GM21381 (cell line): ENCODE data around the gene HUS1B.
A peak's percentile ranks its signal among the peaks of the same experiment; 100 is the strongest.
"Not testable (repeated sequence)": the region's sequence is repeated elsewhere in the genome, so short reads cannot be mapped to it uniquely, and the experiment has no call there.

Experiments used
- ATAC-seq: cut with Tn5 transposase; IDR thresholded peaks from one replicate; pipeline ENCODE4 v1.9.1; 2021; ENCODE audit warnings: mild to moderate bottlenecking, moderate library complexity; ENCODE audit not compliant: unreplicated experiment

HUS1B gene

DNA sequence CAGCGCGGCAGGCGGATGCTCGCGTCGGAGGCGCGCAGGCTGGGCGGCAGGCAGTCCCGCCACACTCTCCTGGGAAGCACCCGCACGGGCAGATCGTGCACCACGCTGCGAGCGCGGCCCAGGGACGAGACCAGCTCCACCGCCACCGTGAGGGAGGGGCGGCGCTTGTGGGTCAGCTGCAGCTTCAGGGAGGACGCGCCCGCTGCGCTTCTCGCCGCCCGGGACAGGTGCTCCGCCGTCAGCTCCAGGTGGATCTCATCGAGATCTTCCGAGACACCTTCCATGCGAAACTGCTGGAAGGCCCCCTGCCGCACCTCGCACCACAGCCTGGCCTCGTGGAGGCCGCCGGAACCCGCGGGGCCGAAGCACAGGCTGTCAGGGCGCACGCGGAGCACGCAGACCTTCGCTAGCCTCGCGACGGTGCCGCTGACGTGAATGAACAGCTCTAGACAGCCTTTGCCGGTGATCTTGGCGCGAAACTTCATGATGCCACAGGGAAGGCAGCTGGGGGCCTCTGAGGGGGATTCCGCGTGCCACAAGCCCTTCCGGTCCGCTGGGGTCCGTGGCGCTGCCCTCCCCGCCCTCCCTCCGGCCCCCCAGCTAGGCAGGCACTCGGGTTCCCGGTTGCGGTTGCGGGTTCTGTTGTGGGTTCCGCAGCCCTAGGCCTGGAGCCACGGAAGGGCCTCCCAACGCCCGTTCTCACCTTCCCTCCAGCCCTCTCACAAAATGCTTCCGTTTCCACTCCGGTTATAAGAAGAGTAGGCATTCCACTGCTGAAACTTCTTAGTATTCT lies at the start of gene HUS1B:
HUS1B (minus strand) TSS at position 641 of the 793 bp plus-strand sequence; CDS start at position 485, 156 bp downstream.
- ATAC-seq = no peak

DNA sequence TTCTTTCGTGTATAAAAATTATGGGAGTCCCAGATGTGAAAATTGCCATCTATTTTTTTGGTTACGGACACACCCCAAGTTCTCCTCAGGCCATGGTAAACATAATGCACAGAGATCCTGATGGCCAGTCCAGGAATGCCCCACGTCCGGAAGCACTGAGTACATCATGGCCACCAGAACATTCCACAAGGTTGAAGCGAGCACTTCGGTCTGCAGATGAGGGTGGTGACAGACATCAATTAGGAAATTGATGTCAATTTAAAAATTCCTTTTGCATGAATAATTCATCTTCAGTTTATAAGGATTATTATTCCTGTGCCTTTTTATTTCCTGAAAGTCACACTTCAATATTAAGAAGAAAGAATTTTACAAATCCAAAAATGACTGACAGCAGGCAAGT lies 49.2 kb upstream of the HUS1B start:
- ATAC-seq = no peak

DNA sequence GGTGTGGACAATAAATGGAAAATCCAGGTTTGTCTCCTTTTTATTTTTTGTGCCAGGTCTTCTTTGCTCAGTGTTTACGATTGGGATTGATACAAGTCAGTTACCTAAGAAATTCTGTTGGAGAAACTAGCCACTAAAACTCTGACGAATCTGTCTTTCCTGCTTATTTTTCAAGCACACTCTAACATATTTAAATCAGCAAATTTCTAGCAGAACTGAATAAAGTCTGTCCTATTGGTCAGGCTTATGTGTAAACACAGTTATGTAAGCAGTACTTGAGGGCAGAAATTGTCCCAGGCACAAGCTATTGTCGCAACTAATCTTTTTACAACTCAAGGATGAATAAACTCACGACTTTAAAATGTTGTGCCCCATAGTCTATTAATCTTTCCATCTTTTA lies 48.1 kb upstream of the HUS1B start:
- ATAC-seq = no peak

DNA sequence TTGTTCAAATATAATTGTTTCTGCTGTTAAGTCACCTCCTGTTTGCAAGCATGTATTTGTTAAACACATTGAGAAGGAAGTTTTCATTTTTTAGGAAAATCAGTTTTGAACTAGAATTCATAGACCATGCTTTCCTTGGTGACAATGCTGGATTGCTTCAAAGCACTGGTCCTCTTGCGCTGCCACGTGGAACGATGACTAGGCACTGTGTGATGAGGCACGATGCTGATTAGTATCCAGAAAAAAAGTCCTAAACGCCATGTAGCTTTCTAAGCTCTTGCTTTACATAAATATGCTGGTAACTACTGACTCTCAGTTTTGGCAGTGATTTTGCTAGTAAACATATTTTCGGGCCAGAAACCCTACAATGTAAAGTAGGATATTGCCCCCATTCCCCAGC lies 47.1 kb upstream of the HUS1B start:
- no peak for ATAC-seq

DNA sequence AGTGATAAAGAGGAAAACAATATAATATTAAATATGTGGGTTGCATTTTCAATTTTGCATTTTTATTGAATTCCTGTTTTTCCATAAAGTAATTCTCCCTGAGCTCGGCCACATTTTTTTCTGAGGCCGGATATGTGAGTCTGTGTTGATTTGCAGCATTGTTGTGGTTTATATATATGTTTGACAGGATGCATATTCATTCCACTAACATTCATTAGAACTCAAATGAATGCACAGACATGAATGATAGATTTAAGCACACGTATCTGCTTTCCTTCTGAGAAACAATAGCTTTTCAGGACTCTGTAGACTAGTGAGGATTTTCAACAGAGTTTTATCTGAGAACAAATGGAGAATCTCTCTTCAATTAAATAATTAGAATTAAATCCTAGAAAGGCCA lies 46.7 kb upstream of the HUS1B start:
- ATAC-seq = no peak

DNA sequence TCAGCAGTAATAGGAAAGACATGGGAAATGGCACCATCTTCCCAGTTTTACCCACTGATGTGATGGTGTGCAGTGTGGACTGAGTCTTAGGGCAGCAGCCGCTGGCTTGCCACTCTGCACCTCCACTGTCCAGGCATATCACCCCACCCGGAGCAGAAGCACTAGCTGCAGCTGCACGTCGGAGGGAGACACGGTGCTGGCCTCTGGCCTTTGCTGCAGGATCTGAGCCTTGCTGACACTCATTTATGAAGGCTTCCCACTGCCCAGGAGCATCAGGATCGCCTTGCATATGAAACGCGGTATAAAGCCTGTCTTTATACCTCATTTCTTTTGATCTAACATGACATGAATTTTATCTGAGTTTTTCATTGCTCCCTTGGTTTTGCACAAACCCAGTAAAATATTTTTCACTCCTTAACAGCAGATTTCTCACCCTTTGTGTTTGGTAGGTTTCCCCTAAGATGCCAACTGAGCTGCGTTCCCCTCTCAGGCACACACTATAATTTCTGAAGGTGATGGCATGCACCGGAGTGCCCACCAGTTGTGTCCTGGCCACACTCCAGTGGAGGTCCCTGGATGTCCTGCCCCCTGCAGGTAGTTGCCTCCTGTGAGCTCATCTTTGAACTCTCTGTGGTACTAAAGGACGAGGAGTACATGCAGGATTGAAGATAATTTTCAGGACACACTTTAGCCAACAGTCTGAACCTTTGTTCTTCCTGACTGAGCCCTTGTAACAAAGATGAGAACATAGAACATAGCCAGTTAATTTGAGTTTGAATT lies 45.0 kb upstream of the HUS1B start:
- ATAC-seq = no peak

DNA sequence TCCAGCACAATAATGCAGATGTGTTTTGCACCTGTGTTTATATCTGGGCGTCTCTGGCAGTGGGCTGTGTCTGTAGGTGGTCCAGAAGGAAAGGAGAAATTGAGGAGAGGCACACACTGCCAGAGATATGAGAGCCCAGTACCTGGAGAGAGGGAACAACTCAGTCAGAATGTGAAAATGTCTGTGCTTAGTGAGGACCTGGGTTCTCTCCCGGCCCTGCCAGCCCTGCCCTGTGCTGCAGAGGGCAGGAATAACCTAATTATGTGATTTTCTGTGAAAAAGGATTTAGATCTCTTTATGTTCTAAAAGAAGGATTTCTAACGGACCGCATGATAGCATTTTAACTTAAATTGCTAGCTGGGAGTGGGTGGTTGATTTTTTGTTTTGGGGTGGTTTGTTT lies 44.3 kb upstream of the HUS1B start:
- no peak for ATAC-seq

DNA sequence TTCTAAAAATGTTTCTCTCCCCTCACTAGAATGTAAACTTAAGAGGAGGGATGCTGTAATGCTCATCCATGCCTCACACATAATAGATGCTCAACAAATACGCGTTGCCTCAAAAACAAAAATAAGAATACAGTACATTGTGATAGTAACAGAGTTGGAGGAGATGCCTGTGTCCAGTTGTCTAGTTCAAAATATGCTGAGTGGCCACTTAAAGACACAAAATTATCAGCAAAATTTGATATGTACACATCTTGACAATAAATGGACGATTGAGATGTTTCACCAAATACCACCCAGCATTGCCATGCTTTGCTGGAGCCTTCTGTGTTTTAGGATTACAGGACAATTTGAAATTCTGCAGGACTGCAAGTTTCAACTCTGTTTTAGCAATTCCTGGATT lies 43.6 kb upstream of the HUS1B start:
- no peak for ATAC-seq

DNA sequence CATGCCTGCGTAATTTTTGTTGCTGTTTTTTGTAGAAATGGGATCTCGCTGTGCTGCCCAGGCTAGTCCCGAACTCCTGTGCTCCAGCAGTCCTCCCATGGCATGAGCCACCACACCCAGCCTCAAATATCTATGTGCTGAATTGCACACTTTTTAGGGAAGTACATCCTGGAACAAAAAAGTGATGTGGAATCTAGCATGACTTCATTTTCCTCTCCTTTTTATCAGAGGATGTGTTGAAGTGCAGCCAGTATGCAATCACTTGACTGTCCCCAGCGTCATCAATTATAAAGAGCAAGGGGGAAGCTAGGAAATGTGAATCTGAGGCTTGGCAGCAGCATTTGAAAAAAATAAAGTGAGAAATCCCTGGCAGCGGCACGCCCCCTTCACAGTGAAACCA lies 42.4 kb upstream of the HUS1B start:
- ATAC-seq = no peak

DNA sequence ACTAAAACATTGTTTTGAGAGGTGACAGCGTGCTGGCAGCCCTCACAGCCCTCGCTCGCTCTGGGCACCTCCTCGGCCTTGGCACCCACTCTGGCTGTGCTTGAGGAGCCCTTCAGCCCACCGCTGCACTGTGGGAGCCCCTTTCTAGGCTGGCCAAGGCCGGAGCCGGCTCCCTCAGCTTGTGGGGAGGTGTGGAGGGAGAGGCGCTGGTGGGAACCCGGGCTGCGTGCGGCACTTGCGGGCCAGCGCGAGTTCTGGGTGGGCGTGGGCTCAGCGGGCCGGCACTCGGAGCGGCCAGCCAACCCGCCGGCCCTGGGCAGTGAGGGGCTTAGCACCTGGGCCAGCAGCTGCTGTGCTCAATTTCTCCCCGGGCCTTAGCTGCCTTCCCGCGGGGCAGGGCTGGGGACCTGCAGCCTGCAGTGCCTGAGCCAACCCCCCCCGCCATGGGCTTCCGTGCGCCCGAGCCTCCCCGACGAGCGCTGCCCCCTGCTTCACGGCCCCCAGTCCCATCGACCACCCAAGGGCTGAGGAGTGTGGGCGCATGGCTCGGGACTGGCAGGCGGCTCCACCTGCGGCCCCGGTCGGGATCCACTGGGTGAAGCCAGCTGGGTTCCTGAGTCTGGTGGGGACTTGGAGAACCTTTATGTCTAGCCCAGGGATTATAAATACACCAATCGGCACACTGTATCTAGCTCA lies 37.7 kb upstream of the HUS1B start:
- ATAC-seq = not testable (repeated sequence)

DNA sequence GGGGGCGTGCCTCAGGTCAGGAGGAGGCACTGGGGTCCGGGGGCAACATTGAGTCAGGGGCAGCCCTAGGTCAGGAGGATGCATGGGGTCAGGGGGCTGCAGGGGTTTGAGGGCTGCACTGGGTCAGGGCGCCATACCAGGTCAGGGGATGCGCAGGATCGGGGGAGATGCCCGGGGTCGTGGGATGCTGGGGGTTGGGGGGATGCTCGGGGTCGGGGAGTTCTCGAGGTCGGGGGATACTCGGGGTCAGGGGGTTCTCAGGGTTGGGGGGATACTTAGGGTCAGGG lies 36.8 kb upstream of the HUS1B start:
- ATAC-seq = no peak

DNA sequence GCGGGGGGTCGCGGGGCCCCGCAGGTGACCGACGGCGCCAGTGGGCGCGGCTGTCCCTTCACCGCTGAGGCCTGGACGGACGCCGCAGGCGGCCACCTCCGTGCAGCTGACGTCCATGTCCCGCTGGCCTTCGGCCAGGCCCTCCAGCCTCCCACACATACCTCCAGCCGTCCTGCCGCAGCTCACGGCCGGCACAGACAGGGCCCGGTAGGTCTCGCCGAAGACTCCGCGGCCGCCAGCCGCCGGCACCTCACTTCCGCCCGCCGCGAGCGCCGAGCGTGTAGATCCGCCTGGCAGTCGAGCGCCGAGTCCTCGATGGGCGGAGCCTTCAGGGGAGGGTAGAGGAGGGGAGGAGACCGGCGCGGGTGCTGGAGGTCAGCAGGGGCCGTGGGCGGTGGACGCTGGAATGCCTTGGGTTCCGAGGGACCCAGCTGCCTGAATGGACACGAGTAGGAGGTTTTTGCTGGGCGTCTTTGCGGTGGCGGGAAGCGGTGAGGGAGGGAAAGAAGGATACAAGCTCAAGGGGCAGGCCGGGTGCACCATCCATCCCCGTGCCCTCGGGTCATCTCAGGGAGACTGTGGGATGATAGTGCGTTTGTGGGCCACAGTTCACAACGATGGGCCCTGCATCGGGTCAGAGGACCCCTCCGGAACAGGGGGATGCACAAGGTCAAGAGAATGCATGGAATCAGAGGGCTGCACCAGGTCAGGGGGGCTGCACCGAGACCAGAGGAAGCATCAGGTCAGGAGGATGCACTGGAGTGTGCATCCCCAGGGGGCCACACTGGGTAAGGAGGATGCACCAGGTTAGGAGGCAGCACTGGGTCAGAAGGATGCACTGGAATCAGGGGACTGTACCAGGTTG lies 36.2 kb upstream of the HUS1B start, which contains the start of gene EXOC2:
EXOC2 (minus strand) TSS at position 282 of the 865 bp plus-strand sequence. CDS start 55,321 bp downstream, outside the sequence.
- ATAC-seq = peak; percentile 84

DNA sequence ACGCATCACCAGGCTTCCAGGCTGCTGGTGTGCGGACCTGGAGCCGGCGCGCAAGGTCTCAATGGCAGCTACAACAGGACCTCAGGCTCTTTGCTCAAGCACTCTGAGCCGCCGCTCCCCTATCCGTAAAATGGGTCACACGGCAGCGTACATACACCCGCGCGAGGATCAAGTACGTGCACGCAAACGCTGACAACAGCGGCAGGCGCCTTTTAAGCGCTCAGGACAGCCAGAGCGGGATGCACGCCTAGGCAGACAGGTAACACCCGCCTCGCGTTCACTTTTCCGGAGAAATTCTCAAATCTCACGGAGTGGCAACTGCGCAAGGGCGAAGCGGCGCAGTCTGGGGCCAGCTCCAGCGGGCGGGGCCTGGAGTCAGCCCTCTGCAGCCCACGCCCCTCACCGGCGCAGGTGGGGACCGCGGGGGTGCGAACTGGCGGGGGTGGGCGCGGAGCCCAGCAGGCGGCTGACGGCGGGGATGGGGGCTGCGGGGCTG lies 35.5 kb upstream of the HUS1B start:
- peak; percentile 73 for ATAC-seq

DNA sequence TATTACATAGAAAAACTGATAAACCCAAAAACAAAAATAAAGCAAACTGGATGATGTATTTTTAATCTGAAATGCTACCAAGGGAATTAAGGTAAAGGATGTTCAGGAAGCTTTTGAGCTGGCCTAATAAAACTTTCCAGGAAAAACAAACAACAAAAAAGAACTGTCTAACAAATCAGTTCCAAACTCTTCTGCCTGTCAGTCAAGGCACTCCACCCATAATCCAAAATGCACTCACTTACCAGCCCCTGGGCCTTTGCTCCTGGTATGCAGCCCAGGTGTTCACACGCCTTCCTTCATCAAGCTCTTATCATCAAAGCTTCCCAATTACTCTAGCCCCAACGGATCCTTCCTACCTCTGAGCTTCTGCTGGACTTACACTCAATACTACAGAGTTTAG lies 32.3 kb upstream of the HUS1B start:
- no peak for ATAC-seq

DNA sequence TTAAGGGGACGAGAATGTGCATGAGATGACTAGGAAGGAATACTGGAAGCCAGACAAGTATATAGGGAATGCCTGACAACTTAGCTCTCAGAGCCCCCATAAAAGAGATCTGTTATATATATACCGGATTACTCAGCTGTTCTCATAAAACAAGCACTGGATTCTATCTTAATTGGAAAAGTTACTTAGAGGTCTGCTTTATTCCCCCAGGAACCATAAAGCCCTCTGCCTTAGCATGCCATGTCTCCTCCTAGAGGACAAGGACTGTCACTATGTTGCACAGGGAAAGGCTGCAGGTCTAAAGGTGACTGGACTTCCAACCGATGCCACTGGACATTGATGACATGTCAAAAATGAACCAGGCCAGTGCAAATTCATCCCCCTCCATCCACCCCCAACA lies 29.6 kb upstream of the HUS1B start:
- ATAC-seq = no peak

DNA sequence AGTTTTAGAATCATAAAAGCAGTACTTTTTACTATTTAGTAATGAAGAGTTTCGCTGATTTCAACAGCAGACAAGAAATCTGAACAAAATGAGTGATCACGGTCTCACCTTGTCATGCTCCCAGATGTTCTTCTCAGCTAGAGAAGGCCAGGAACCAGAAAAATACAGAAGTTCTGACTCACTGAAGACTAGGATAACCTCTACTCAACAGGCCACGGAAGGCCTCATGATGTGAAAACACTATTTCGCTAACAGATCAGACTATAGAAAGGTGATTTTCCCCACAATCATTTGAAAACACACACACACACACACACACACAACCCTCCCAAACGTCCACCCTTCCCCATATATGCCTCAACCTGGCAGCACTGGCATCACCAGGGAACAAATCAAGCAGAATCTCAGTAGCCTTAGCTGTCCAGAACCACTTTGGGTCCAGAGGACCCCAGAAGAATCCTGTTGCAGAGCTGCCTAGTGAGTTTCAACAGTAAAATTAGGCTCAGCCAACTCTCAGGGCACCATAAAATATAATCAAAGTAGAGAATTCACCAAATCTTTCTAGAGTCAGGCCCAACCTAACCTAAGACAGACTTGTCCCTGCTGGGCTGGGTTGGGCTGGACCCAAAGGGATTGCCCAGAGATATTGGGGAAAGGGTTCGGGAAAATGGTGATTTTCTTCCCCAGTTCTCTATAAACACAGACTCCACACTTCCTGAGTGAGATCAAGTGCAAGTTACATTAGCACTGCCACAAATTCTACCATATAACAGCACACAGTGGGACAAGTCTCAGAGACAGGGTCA lies 28.1 kb upstream of the HUS1B start:
- peak; percentile 91 for ATAC-seq

DNA sequence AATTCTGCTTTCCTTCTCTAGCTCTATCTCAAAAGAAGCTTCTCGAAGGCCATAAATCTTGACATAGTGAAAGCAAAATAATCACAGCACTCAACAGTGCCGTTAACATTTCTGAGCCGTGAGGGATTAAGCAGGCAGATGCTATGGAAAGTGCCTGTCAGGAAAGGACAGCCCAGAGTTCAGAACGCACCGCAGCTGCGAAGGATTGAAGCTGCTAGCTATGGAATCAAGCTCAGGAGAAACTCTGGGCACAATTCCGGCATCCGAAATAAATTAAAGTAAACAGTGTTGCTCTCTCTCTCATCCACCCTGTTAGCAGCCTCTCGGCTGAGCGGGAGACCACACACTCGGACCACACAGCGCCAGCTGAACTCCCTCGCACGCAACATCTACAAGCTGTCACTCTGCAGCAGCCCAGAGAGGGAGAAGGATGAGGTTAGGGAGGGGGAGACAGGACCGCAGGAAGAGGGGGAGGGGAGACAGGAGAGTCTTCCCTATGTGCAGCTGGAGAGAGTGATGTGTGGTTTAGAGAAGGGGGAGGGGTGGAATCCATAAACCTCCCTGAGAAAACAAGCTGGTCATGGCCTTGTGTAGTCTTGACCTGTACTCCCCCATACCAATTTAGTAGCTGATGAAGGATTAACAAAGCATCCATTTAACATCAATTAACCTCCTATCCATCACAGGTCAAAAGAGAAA lies 27.0 kb upstream of the HUS1B start:
- ATAC-seq = no peak

DNA sequence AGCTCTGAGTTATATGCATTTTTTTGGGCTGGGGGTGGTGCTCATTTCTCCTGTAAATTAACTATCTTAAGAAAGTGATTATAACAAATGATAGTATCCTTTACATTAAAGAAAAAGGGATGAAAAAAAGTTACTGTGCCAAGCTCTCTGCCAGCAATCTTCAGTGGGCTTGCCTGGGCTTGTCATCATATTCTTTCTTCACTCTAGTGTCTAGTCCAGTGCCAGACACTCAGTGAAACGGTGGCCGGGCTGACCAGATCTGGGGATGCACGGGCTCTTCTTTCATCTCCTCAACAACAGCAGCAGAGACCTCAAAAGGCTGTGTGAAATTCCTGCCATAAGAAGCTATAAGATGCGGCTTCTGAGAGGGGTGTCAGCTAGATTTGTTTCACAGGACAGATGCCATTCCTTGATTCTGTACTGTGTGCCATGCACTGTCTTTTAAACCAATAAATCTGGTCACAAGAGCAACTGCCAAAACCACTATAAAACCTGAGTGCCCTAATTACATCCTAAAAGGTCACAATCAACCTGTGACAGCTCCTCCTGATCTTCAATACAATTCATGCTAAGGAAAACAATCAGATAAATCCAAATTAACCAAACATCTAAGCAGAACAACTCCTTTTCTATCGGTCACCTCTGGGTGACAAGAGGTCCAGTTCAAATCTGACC lies 23.9 kb upstream of the HUS1B start:
- no peak for ATAC-seq

DNA sequence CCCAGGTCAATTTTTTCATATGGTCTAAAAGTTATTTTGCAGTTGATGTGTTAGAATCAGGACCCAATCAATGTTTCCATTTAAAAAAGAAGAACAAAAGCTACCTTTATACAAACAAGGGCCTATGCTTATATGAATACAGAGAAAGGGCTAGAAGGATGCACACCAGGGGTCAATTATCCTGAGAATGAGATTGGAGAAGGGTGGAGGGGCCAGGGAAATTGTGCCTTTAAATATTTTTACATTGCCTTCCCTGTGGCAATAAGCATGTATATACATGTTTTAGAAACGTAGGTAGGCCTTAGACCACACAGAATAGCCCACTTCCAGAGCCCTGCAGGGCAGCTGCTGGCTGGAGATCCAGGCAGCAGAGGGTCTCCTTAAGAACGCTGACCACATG lies 23.4 kb upstream of the HUS1B start:
- no peak for ATAC-seq
